Activated CD8-positive, alpha-beta T cell treated with anti-CD3 and anti-CD28 coated beads, Interleukin-2, amount 10 ng/mL, durations not matched to agents 7 days and 5 days (primary cell): ENCODE data around the gene ACAP2. TPM values are rescaled to one million over a fixed set of nuclear protein-coding genes. Genes with fewer than 3 reads are reported as not detected.
"Not testable (repeated sequence)": the region's sequence is repeated elsewhere in the genome, so short reads cannot be mapped to it uniquely, and the experiment has no call there.

ENCODE experiments used
- ATAC-seq: fragments of 150-1000 bp; cut with Tn5 transposase; one replicate; pipeline ENCODE4 v1.10.0; 2021; ENCODE audit warnings: moderate library complexity
- CTCF ChIA-PET: fragments of 350-600 bp; sonication (Branson Sonifier 250); formaldehyde crosslinking; loops from one replicate; lab custom pipeline; 2021; ENCODE audit warnings: antibody characterized with exemption; lab: Charles Lee
- POLR2A ChIA-PET: fragments of 350-600 bp; sonication (Branson Sonifier 250); formaldehyde crosslinking; loops from one replicate; lab custom pipeline; 2021; ENCODE audit warnings: antibody characterized with exemption; lab: Charles Lee
- DNase-seq: peaks from one replicate; pipeline ENCODE4 v3.0.0-alpha.2; 2020
- H3K27ac Mint-ChIP-seq: one replicate; pipeline ENCODE4 v1.8.0; 2021; ENCODE audit warnings: mild to moderate bottlenecking, mixed read lengths
- H3K27me3 Mint-ChIP-seq: one replicate; pipeline ENCODE4 v1.8.0; 2021; ENCODE audit warnings: low read depth, mixed read lengths
- H3K36me3 Mint-ChIP-seq: one replicate; pipeline ENCODE4 v1.8.0; 2021; ENCODE audit warnings: low read depth, mixed read lengths
- H3K4me1 Mint-ChIP-seq: one replicate; pipeline ENCODE4 v1.8.0; 2021; ENCODE audit warnings: low read depth, mixed read lengths
- H3K4me3 Mint-ChIP-seq: one replicate; pipeline ENCODE4 v1.8.0; 2021; ENCODE audit warnings: mild to moderate bottlenecking, mixed read lengths
- H3K9me3 Mint-ChIP-seq: one replicate; pipeline ENCODE4 v1.8.0; 2022; ENCODE audit warnings: mixed read lengths; ENCODE audit not compliant: insufficient read depth
- total RNA-seq, 2 experiments: library from RNA; stranded (reverse); gene quantifications; one replicate each; pipeline ENCODE4 v1.2.3, GENCODE V29; 2021

The ACAP2 gene
- total RNA-seq, 2 experiments from 2014 or later, result 69.7 to 74.2 TPM

- Mint-ChIP-seq H3K27me3 (no peaks in the 10 kb centered on the region), H3K9me3 (peaks cover 32% of the 10 kb centered on the region), H3K27ac (no peak overlapping the region), H3K4me1 (peaks cover 8% of the 10 kb centered on the region), H3K4me3 (no peak overlapping the region), H3K36me3 (peaks cover 48% of the 10 kb centered on the region)
- POLR2A ChIA-PET, result no interaction called here
- DNase-seq (no peak), ATAC-seq (no peak)
- CTCF ChIA-PET, result interaction anchor here (1.5 kb wide), 1 partner anchor 48 kb away, joined by 4 read pairs; the partner anchor contains the start of gene XXYLT1
Measured at GRCh38 chr3:195319060-195319459, 123.8 kb downstream of the ACAP2 start.

- H3K4me1 Mint-ChIP-seq, result no peaks in the 10 kb centered on the region
- H3K4me3 Mint-ChIP-seq, result no peak overlapping the region
- ChIA-PET CTCF (interaction anchor here (0.8 to 1.4 kb wide), 4 partner anchors 10 to 210 kb away, joined by 3 to 4 read pairs (median 3); partner anchors contain the start of gene XXYLT1), POLR2A (no interaction called here)
- H3K27me3 Mint-ChIP-seq, result no peaks in the 10 kb centered on the region
- H3K9me3 Mint-ChIP-seq, result no peaks in the 10 kb centered on the region
- no peak for ATAC-seq
- H3K27ac Mint-ChIP-seq, result no peak overlapping the region
- DNase-seq, result no peak
- H3K36me3 Mint-ChIP-seq, result peaks cover 6% of the 10 kb centered on the region
Measured at GRCh38 chr3:195312714-195313113, 130.1 kb downstream of the ACAP2 start.

GRCh38 chr3:195307711-195308110, 135.1 kb downstream of the ACAP2 start:
- Mint-ChIP-seq H3K4me3 (no peak overlapping the region), H3K9me3 (no peaks in the 10 kb centered on the region), H3K27ac (no peak overlapping the region), H3K36me3 (peaks cover 21% of the 10 kb centered on the region), H3K27me3 (no peaks in the 10 kb centered on the region), H3K4me1 (no peaks in the 10 kb centered on the region)
- ChIA-PET CTCF (interaction anchor here (1.1 to 2.4 kb wide), 2 partner anchors 37 to 133 kb away, joined by 3 to 6 read pairs; partner anchors contain the start of gene XXYLT1), POLR2A (no interaction called here)
- no peak for ATAC-seq
- no peak for DNase-seq

- no peak for ATAC-seq
- Mint-ChIP-seq H3K36me3 (peaks cover 27% of the 10 kb centered on the region), H3K9me3 (no peaks in the 10 kb centered on the region), H3K4me3 (no peak overlapping the region), H3K27me3 (no peaks in the 10 kb centered on the region), H3K4me1 (no peaks in the 10 kb centered on the region), H3K27ac (no peak overlapping the region)
- ChIA-PET CTCF (interaction anchor here (1.2 kb wide), 1 partner anchor 35 kb away, joined by 3 read pairs; no protein-coding TSS in a partner anchor), POLR2A (no interaction called here)
- no peak for DNase-seq
Measured at GRCh38 chr3:195306369-195306768, 136.5 kb downstream of the ACAP2 start.

- H3K36me3 Mint-ChIP-seq, result peaks cover 40% of the 10 kb centered on the region
- H3K4me1 Mint-ChIP-seq, result no peaks in the 10 kb centered on the region
- POLR2A ChIA-PET, result no interaction called here
- no peaks in the 10 kb centered on the region for H3K27me3 Mint-ChIP-seq
- CTCF ChIA-PET, result interaction anchor here (0.9 to 2.0 kb wide), 4 partner anchors 11 to 631 kb away, joined by 3 to 4 read pairs (median 4); partner anchors contain the start of genes LSG1 and XXYLT1
- H3K4me3 Mint-ChIP-seq, result no peak overlapping the region
- H3K9me3 Mint-ChIP-seq, result no peaks in the 10 kb centered on the region
- no peak for DNase-seq
- no peak for ATAC-seq
- H3K27ac Mint-ChIP-seq, result no peak overlapping the region
Measured at GRCh38 chr3:195302431-195302830, 140.4 kb downstream of the ACAP2 start.

GRCh38 chr3:195297446-195297845, 145.4 kb downstream of the ACAP2 start:
- CTCF ChIA-PET, result interaction anchor here (1.0 to 1.2 kb wide), 2 partner anchors 27 to 225 kb away, joined by 3 to 8 read pairs; partner anchors contain the start of gene XXYLT1
- H3K9me3 Mint-ChIP-seq, result no peaks in the 10 kb centered on the region
- no peak for DNase-seq
- no peaks in the 10 kb centered on the region for H3K4me1 Mint-ChIP-seq
- no peak overlapping the region for H3K27ac Mint-ChIP-seq
- no peaks in the 10 kb centered on the region for H3K27me3 Mint-ChIP-seq
- peaks cover 40% of the 10 kb centered on the region for H3K36me3 Mint-ChIP-seq
- no peak for ATAC-seq
- H3K4me3 Mint-ChIP-seq, result no peak overlapping the region
- POLR2A ChIA-PET, result no interaction called here

GRCh38 chr3:195296662-195297061, 146.2 kb downstream of the ACAP2 start:
- peaks cover 42% of the 10 kb centered on the region for H3K36me3 Mint-ChIP-seq
- H3K4me3 Mint-ChIP-seq, result no peak overlapping the region
- H3K27me3 Mint-ChIP-seq, result no peaks in the 10 kb centered on the region
- no peak for ATAC-seq
- no peak overlapping the region for H3K27ac Mint-ChIP-seq
- H3K9me3 Mint-ChIP-seq, result no peaks in the 10 kb centered on the region
- ChIA-PET POLR2A (no interaction called here), CTCF (interaction anchor here (1.0 to 1.2 kb wide), 2 partner anchors 26 to 226 kb away, joined by 3 to 8 read pairs; partner anchors contain the start of gene XXYLT1)
- H3K4me1 Mint-ChIP-seq, result no peaks in the 10 kb centered on the region
- DNase-seq, result no peak

GRCh38 chr3:195291121-195291520, 151.7 kb downstream of the ACAP2 start:
- no peak overlapping the region for H3K4me3 Mint-ChIP-seq
- no peaks in the 10 kb centered on the region for H3K4me1 Mint-ChIP-seq
- H3K9me3 Mint-ChIP-seq, result no peaks in the 10 kb centered on the region
- no peak for DNase-seq
- CTCF ChIA-PET, result interaction anchor here (1.3 to 1.6 kb wide), 3 partner anchors 11 to 20 kb away, joined by 3 to 5 read pairs (median 4); partner anchors contain the start of gene XXYLT1
- POLR2A ChIA-PET, result no interaction called here
- no peak overlapping the region for H3K27ac Mint-ChIP-seq
- no peak for ATAC-seq
- peaks cover 47% of the 10 kb centered on the region for H3K36me3 Mint-ChIP-seq
- no peaks in the 10 kb centered on the region for H3K27me3 Mint-ChIP-seq

GRCh38 chr3:195290643-195291042, 152.2 kb downstream of the ACAP2 start:
- H3K27me3 Mint-ChIP-seq, H3K27ac Mint-ChIP-seq, H3K4me1 Mint-ChIP-seq, H3K9me3 Mint-ChIP-seq, H3K4me3 Mint-ChIP-seq, POLR2A ChIA-PET, DNase-seq, ATAC-seq: not testable (repeated sequence)
- peaks cover 45% of the 10 kb centered on the region for H3K36me3 Mint-ChIP-seq
- CTCF ChIA-PET, result interaction anchor here (1.3 to 1.6 kb wide), 3 partner anchors 12 to 19 kb away, joined by 3 to 5 read pairs (median 4); partner anchors contain the start of gene XXYLT1

- Mint-ChIP-seq H3K4me1 (no peaks in the 10 kb centered on the region), H3K27ac (no peak overlapping the region)
Measured at GRCh38 chr3:195286115-195286872, 156.5 kb downstream of the ACAP2 start.

GRCh38 chr3:195285372-195285771, 157.4 kb downstream of the ACAP2 start:
- Mint-ChIP-seq H3K27me3 (no peaks in the 10 kb centered on the region), H3K4me1 (no peaks in the 10 kb centered on the region), H3K9me3 (no peaks in the 10 kb centered on the region), H3K36me3 (peaks cover 45% of the 10 kb centered on the region), H3K27ac (no peak overlapping the region), H3K4me3 (no peak overlapping the region)
- CTCF ChIA-PET, result interaction anchor here (1.3 to 6.1 kb wide), 2 partner anchors 15 to 237 kb away, joined by 3 to 48 read pairs; partner anchors contain the start of gene XXYLT1
- DNase-seq (no peak), ATAC-seq (no peak)
- POLR2A ChIA-PET, result no interaction called here

More at GRCh38 chr3:195286115-195286872, 156.5 kb downstream of the ACAP2 start:
- POLR2A ChIA-PET, result no interaction called here
- no peaks in the 10 kb centered on the region for H3K27me3 Mint-ChIP-seq
- peaks cover 45% of the 10 kb centered on the region for H3K36me3 Mint-ChIP-seq
- CTCF ChIA-PET, result interaction anchor here (1.3 to 6.1 kb wide), 2 partner anchors 16 to 236 kb away, joined by 3 to 48 read pairs; partner anchors contain the start of gene XXYLT1
- no peaks in the 10 kb centered on the region for H3K9me3 Mint-ChIP-seq
- no peak overlapping the region for H3K4me3 Mint-ChIP-seq
- ATAC-seq (no peak), DNase-seq (no peak)

GRCh38 chr3:195284842-195285241, 158.0 kb downstream of the ACAP2 start:
- no peaks in the 10 kb centered on the region for H3K4me1 Mint-ChIP-seq
- ChIA-PET CTCF (interaction anchor here (0.5 to 6.1 kb wide), 4 partner anchors 9 to 25 kb away, joined by 3 to 48 read pairs (median 5); partner anchors contain the start of gene XXYLT1), POLR2A (no interaction called here)
- H3K4me3 Mint-ChIP-seq, result no peak overlapping the region
- H3K36me3 Mint-ChIP-seq, result peaks cover 41% of the 10 kb centered on the region
- H3K27me3 Mint-ChIP-seq, result no peaks in the 10 kb centered on the region
- H3K27ac Mint-ChIP-seq, result no peak overlapping the region
- DNase-seq (no peak), ATAC-seq (no peak)
- H3K9me3 Mint-ChIP-seq, result no peaks in the 10 kb centered on the region
